HepG2 (cell line): ENCODE data around the gene TRPC1. TPM values are rescaled to one million over a fixed set of nuclear protein-coding genes. Genes with fewer than 3 reads are reported as not detected.
"Not testable (repeated sequence)": the region's sequence is repeated elsewhere in the genome, so short reads cannot be mapped to it uniquely, and the experiment has no call there.

Experiments used
- ATAC-seq: fragments of 200-7000 bp; cut with Tn5 transposase; 3 replicates; pipeline ENCODE4 v1.9.1; 2020; ENCODE audit warnings: mild to moderate bottlenecking, moderate library complexity
- BruUV-seq: library from RNA; stranded (reverse); fragments of 400-500 nt; replicated peaks from 2 replicates; lab custom pipeline; 2021; lab: Mats Ljungman, UMichigan
- CTCF ChIA-PET: fragments of 300-600 bp; formaldehyde crosslinking; extraction: SDS; loops from one replicate; lab custom pipeline; 2021; ENCODE audit warnings: low total read pairs, inconsistent platforms, low intra/inter-chr PET ratio; lab: Yijun Ruan, JAX
- POLR2A ChIA-PET: fragments of 350-600 bp; sonication (Branson Sonifier 250); formaldehyde crosslinking; loops from one replicate; lab custom pipeline; 2020; ENCODE audit warnings: antibody characterized with exemption, inconsistent platforms; lab: Yijun Ruan, JAX
- DNase-seq: peaks from one replicate; pipeline ENCODE4 v3.0.0-alpha.2; 2015; ENCODE audit warnings: low spot score
- FAIRE-seq: peaks from 3 replicates; lab custom pipeline; 2011; peaks lifted over from hg19 to GRCh38; lab: Jason Lieb, UNC
- H2AFZ ChIP-seq: one replicate; pipeline ENCODE4 v1.6.1; 2011; ENCODE audit warnings: low read length, inconsistent platforms
- H3K27ac ChIP-seq: fragments of 300-600 bp; 3 replicates; pipeline ENCODE4 v1.8.0; 2011; ENCODE audit warnings: mixed run types, mild to moderate bottlenecking, mixed read lengths, low read length, inconsistent platforms; ENCODE audit not compliant: insufficient read depth; ENCODE audit errors: extremely low read length
- H3K27me3 ChIP-seq, 2 experiments: fragments of 200-600 bp in 1 of 2; 2 replicates in 1 of 2; 3 replicates in 1 of 2; pipeline versions ENCODE4 v1.6.0 to v1.8.0; 2011; ENCODE audit warnings: low read length in 2 of 2, mild to moderate bottlenecking in 2 of 2, moderate library complexity in 2 of 2, inconsistent platforms in 1 of 2; ENCODE audit not compliant: insufficient read depth in 2 of 2, control insufficient read depth in 1 of 2
- H3K36me3 ChIP-seq, 2 experiments: fragments of 200-600 bp in 1 of 2; replicated peaks in 1 of 2; 2 replicates in 1 of 2; 3 replicates in 1 of 2; pipeline versions ENCODE4 v1.5.1 to v1.8.0; 2011; ENCODE audit warnings: low read length in 2 of 2, inconsistent platforms in 1 of 2; ENCODE audit not compliant: insufficient read depth in 2 of 2, control insufficient read depth in 1 of 2
- H3K4me1 ChIP-seq: 2 replicates; pipeline ENCODE4 v1.5.1; 2012; ENCODE audit warnings: low read length, inconsistent platforms; ENCODE audit not compliant: insufficient read depth
- H3K4me2 ChIP-seq: 2 replicates; pipeline ENCODE4 v1.6.0; 2011; ENCODE audit warnings: low read depth, low read length, inconsistent platforms
- H3K4me3 ChIP-seq, 3 experiments: fragments of 200-600 bp in 1 of 3; sonication (generic), shearing (Covaris generic) in 1 of 3; replicated peaks in 1 of 3; 2 replicates each; pipeline ENCODE4 v1.5.1; 2011 to 2016; ENCODE audit warnings: low read length in 3 of 3, inconsistent platforms in 2 of 3, low read depth in 2 of 3, mild to moderate bottlenecking in 2 of 3, control low read depth in 1 of 3, mixed read lengths in 1 of 3; ENCODE audit not compliant: insufficient read depth in 1 of 3
- H3K79me2 ChIP-seq: one replicate; pipeline ENCODE4 v1.6.1; 2011; ENCODE audit warnings: low read length, inconsistent platforms; ENCODE audit not compliant: insufficient read depth
- H3K9ac ChIP-seq: 2 replicates; pipeline ENCODE4 v1.6.0; 2011; ENCODE audit warnings: mild to moderate bottlenecking, low read depth, low read length, inconsistent platforms; ENCODE audit not compliant: insufficient read depth
- H3K9me3 ChIP-seq: 2 replicates; pipeline ENCODE4 v1.5.1; 2012; ENCODE audit warnings: mild to moderate bottlenecking, low read length
- H4K20me1 ChIP-seq: 2 replicates; pipeline ENCODE4 v1.6.0; 2011; ENCODE audit warnings: inconsistent platforms, mild to moderate bottlenecking, low read length, moderate library complexity; ENCODE audit not compliant: insufficient read depth
- CEBPB ChIP-seq: IDR thresholded peaks from 2 replicates; pipeline ENCODE4 v1.6.1; 2011; ENCODE audit warnings: low read depth, low read length, improper control_type of control experiment, borderline replicate concordance
- HNRNPL ChIP-seq: fragments of 200-400 bp; formaldehyde crosslinking; IDR thresholded peaks from 2 replicates; pipeline ENCODE4 v1.6.1; 2017; ENCODE audit warnings: mild to moderate bottlenecking, low read depth, low read length
- JUND ChIP-seq: sonication (generic); formaldehyde crosslinking; IDR thresholded peaks from 2 replicates; pipeline ENCODE4 v1.8.0; 2022; ENCODE audit warnings: mild to moderate bottlenecking, missing genetic modification reagents
- PCBP1 ChIP-seq: fragments of 200-400 bp; formaldehyde crosslinking; IDR thresholded peaks from 2 replicates; pipeline ENCODE4 v1.6.1; 2017; ENCODE audit warnings: mild to moderate bottlenecking, low read depth, low read length, borderline replicate concordance
- ZNF121 ChIP-seq: sonication (generic); formaldehyde crosslinking; IDR thresholded peaks from 2 replicates; pipeline ENCODE4 v1.5.0; 2020; ENCODE audit warnings: mild to moderate bottlenecking, missing genetic modification reagents
- ZNF460 ChIP-seq: sonication (generic); formaldehyde crosslinking; IDR thresholded peaks from 2 replicates; pipeline ENCODE4 v1.5.1; 2020; ENCODE audit warnings: missing genetic modification reagents, mild to moderate bottlenecking, borderline replicate concordance
- WGBS: methylation state at CpG from one replicate; pipeline ENCODE4 v1.1.6; 2017; ENCODE audit warnings: low lambda C conversion rate; 5-methylcytosine and 5-hydroxymethylcytosine counted together
- in situ Hi-C: cut with HindIII; loops from 2 replicates; pipeline ENCODE4 v1.10.0; 2017; ENCODE audit warnings: low pct_unique_long_range_greater_than_20kb; ENCODE audit not compliant: extremely low pct_ligation_motif_present
- intact Hi-C: fragments of 100-400 bp; cut with micrococcal nuclease; formaldehyde crosslinking; loops from one replicate; pipeline ENCODE4 v1.10.0; 2022; ENCODE audit not compliant: unreplicated experiment
- polyA plus RNA-seq, 8 experiments: library from polyadenylated mRNA; depleted of rRNA in 3 of 8; stranded (reverse) in 7 of 8; unstranded in 1 of 8; fragments of >200 nt; fragmentation: Illumina TruSeq in 4 of 8; extraction: Trizol in 4 of 8; gene quantifications; 2 replicates each; pipeline versions ENCODE4 v1.2.1 to v1.2.3, GENCODE V29; 2011 to 2016; ENCODE audit warnings: low read depth in 4 of 8, missing spikeins in 1 of 8, mixed read lengths in 1 of 8; ENCODE audit not compliant: insufficient read depth in 1 of 8
- total RNA-seq, 5 experiments: library from RNA; depleted of rRNA; stranded (reverse); fragments of >200 nt; fragmentation: Illumina TruSeq; extraction: Trizol; gene quantifications; 2 replicates each; pipeline ENCODE4 v1.2.3, GENCODE V29; 2016; ENCODE audit warnings: low read depth in 1 of 5

Gene TRPC1
- total and polyA plus RNA-seq, 2 of the 13 experiments (the other 11 are each of a cell fraction or from before 2014, with no cell fraction given) = 10.8 to 13.1 TPM

- BruUV-seq = not testable (repeated sequence)
These were observed 9.0 kb upstream of the TRPC1 start for GRCh38 chr3:142714882-142715281.

DNA sequence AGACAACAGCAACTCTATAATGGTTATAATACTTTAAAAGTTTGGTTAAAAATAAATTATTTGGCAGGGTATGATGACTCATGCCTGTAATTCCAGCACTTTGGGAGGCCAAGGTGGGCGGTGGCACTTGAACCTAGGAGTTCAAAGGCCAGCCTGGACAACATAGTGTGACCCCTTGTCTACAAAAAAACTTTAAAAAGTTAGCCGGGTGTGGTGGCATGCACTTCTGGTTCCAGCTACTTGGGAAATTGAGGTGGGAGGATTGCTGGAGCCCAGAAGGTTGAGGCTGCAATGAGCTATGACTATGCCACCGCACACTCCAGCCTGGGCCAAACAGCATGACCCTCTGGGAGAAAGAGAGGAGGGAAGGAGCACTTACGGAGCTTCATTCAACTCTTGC lies 7.7 kb upstream of the TRPC1 start:
- CTCF ChIA-PET = no interaction called here
- H3K4me3 ChIP-seq = no peak overlapping the region
- no peaks in the 10 kb centered on the region for H3K79me2 ChIP-seq
- no peak overlapping the region for H2AFZ ChIP-seq
- no peak for DNase-seq
- no peaks in the 10 kb centered on the region for H3K27me3 ChIP-seq
- no peaks in the 10 kb centered on the region for H3K36me3 ChIP-seq
- POLR2A ChIA-PET = no interaction called here
- intact Hi-C loops (no loop called here), in situ Hi-C loops (no loop called here)
- H4K20me1 ChIP-seq = no peaks in the 10 kb centered on the region
- ATAC-seq = no peak
- TF ChIP-seq ZNF121 (CRISPR knock-in tag) = peak; percentile 82
- no peak for TF ChIP-seq JUND (CRISPR knock-in tag)
- no peak for TF ChIP-seq HNRNPL
- no peak for TF ChIP-seq PCBP1
- BruUV-seq = no TSS peak
- no peak for FAIRE-seq
- no peak overlapping the region for H3K9ac ChIP-seq
- H3K27ac ChIP-seq = no peak overlapping the region
- WGBS = 84% methylated on average over 4 of the region's 4 CpGs
- no peaks in the 10 kb centered on the region; the same call in 1 of the 2 replicates for H3K4me1 ChIP-seq
- H3K9me3 ChIP-seq = no peaks in the 10 kb centered on the region
- no peak overlapping the region for H3K4me2 ChIP-seq

More at GRCh38 chr3:142714882-142715281, 9.0 kb upstream of the TRPC1 start:
- H3K9me3 ChIP-seq, FAIRE-seq, H3K4me3 ChIP-seq, H3K9ac ChIP-seq, H3K4me1 ChIP-seq, H3K27me3 ChIP-seq, POLR2A ChIA-PET, H3K27ac ChIP-seq, H3K79me2 ChIP-seq, ATAC-seq, in situ Hi-C loops, intact Hi-C loops: not testable (repeated sequence)
- peak; percentile 29; the same call in 1 of the 2 replicates for TF ChIP-seq CEBPB
- TF ChIP-seq ZNF460 = peak; percentile 60; the same call in 1 of the 2 replicates
- TF ChIP-seq, all 625 proteins: peak for 2; not testable (repeated sequence) for 623
- 96% methylated on average over 3 of the region's 3 CpGs for WGBS
- H2AFZ ChIP-seq, H3K4me2 ChIP-seq, DNase-seq, CTCF ChIA-PET, H3K36me3 ChIP-seq, H4K20me1 ChIP-seq: not testable (repeated sequence)
